CD4-positive, CD25-positive, alpha-beta regulatory T cell (primary cell): Measurements from ENCODE around the gene LOXL3. TPM values are rescaled to one million over a fixed set of nuclear protein-coding genes. Genes with fewer than 3 reads are reported as not detected.

Experiments used
- ATAC-seq, 2 donors: fragments of 150-1000 bp; cut with Tn5 transposase; one replicate each; pipeline ENCODE4 v1.10.0; 2021; ENCODE audit warnings: low read depth in 2 of 2, moderate number of reproducible peaks in 2 of 2, moderate library complexity in 1 of 2
- DNase-seq, 3 donors: peaks; one replicate each; pipeline versions ENCODE4 v3.0.0 to v3.0.0-alpha.2; 2012 to 2022; ENCODE audit warnings: mixed read lengths in 1 of 3
- H3K27ac ChIP-seq: one replicate; pipeline ENCODE4 v1.7.0; 2013; ENCODE audit warnings: mild to moderate bottlenecking, low read length; ENCODE audit not compliant: insufficient read depth, poor library complexity, severe bottlenecking
- H3K27me3 ChIP-seq: one replicate; pipeline ENCODE4 v1.7.0; 2013; ENCODE audit warnings: low read length; ENCODE audit not compliant: control insufficient read depth, insufficient read depth
- H3K36me3 ChIP-seq: one replicate; pipeline ENCODE4 v1.7.0; 2013; ENCODE audit warnings: mild to moderate bottlenecking, low read length, moderate library complexity; ENCODE audit not compliant: control insufficient read depth, insufficient read depth
- H3K4me1 ChIP-seq: 2 replicates; pipeline ENCODE4 v1.7.0; 2013; ENCODE audit warnings: mild to moderate bottlenecking, low read length; ENCODE audit not compliant: insufficient read depth, control insufficient read depth, poor library complexity, severe bottlenecking
- H3K4me3 ChIP-seq: one replicate; pipeline ENCODE4 v1.7.0; 2013; ENCODE audit warnings: low read depth, mild to moderate bottlenecking, low read length, moderate library complexity
- H3K9me3 ChIP-seq, 2 experiments: 1 replicate in 1 of 2; 2 replicates in 1 of 2; pipeline ENCODE4 v1.7.0; 2013; ENCODE audit warnings: low read length in 2 of 2, mild to moderate bottlenecking in 1 of 2, moderate library complexity in 1 of 2; ENCODE audit not compliant: control insufficient read depth in 2 of 2
- H3K27ac Mint-ChIP-seq, 3 donors: one replicate each; pipeline ENCODE4 v1.8.0; 2020 to 2022; ENCODE audit warnings: mild to moderate bottlenecking in 3 of 3, mixed read lengths in 3 of 3, moderate library complexity in 2 of 3
- H3K27me3 Mint-ChIP-seq: one replicate; pipeline ENCODE4 v1.8.0; 2022; ENCODE audit warnings: mild to moderate bottlenecking, mixed read lengths
- H3K36me3 Mint-ChIP-seq: one replicate; pipeline ENCODE4 v1.8.0; 2020; ENCODE audit warnings: mixed read lengths
- H3K4me1 Mint-ChIP-seq, 4 donors: one replicate each; pipeline ENCODE4 v1.8.0; 2020 to 2022; ENCODE audit warnings: mixed read lengths in 4 of 4, mild to moderate bottlenecking in 1 of 4
- H3K4me3 Mint-ChIP-seq, 4 donors: one replicate each; pipeline ENCODE4 v1.8.0; 2020 to 2022; ENCODE audit warnings: mild to moderate bottlenecking in 4 of 4, mixed read lengths in 4 of 4, moderate library complexity in 3 of 4
- H3K9me3 Mint-ChIP-seq, 7 donors: one replicate each; pipeline ENCODE4 v1.8.0; 2020 to 2022; ENCODE audit warnings: mixed read lengths in 7 of 7, mild to moderate bottlenecking in 3 of 7, moderate library complexity in 2 of 7
- polyA plus RNA-seq, 4 donors: library from polyadenylated mRNA; unstranded; fragments of 300-500 nt; fragmentation: Illumina TruSeq; gene quantifications; one replicate each; pipeline ENCODE4 v1.2.3, GENCODE V29; 2021
- total RNA-seq: library from RNA; stranded (reverse); gene quantifications from one replicate; pipeline ENCODE4 v1.2.3, GENCODE V29; 2022

Gene LOXL3
- total and polyA plus RNA-seq, 5 donors from 2014 or later, result 0.09 to 1.1 TPM; not detected in 3

- H3K27me3 Mint-ChIP-seq, result no peaks in the 10 kb centered on the region
- Histone ChIP-seq H3K27ac (no peak overlapping the region), H3K27me3 (peaks cover 2% of the 10 kb centered on the region), H3K4me3 (no peak overlapping the region), H3K36me3 (peaks cover 6% of the 10 kb centered on the region), H3K9me3 (no peaks in the 10 kb centered on the region), H3K4me1 (peaks cover 12% of the 10 kb centered on the region)
- peaks cover 5% of the 10 kb centered on the region for H3K36me3 Mint-ChIP-seq
- peak overlapping the region in 1 of 3 donors; percentile 69 for H3K27ac Mint-ChIP-seq
- DNase-seq (no peak), ATAC-seq (no peak)
- peaks cover 0 to 15% (median 7%) of the 10 kb centered on the region in 4 donors for H3K4me1 Mint-ChIP-seq
- H3K4me3 Mint-ChIP-seq, result no peak overlapping the region
- H3K9me3 Mint-ChIP-seq, result no peaks in the 10 kb centered on the region
Observed at GRCh38 chr2:74560591-74560990, 6.8 kb upstream of the LOXL3 start.

GRCh38 chr2:74559912-74560311, 6.2 kb upstream of the LOXL3 start:
- H3K27me3 Mint-ChIP-seq, result no peaks in the 10 kb centered on the region
- Histone ChIP-seq H3K4me1 (peaks cover 19% of the 10 kb centered on the region), H3K4me3 (no peak overlapping the region), H3K9me3 (no peaks in the 10 kb centered on the region), H3K27ac (no peak overlapping the region), H3K36me3 (peaks cover 6% of the 10 kb centered on the region), H3K27me3 (peaks cover 2% of the 10 kb centered on the region)
- H3K4me1 Mint-ChIP-seq, result peaks cover 0 to 20% (median 8%) of the 10 kb centered on the region in 4 donors
- H3K9me3 Mint-ChIP-seq, result no peaks in the 10 kb centered on the region
- DNase-seq (no peak), ATAC-seq (no peak)
- no peak overlapping the region for H3K4me3 Mint-ChIP-seq
- H3K36me3 Mint-ChIP-seq, result peaks cover 5% of the 10 kb centered on the region
- no peak overlapping the region for H3K27ac Mint-ChIP-seq

GRCh38 chr2:74558284-74559230, 4.8 kb upstream of the LOXL3 start:
- peaks cover 5% of the 10 kb centered on the region for H3K36me3 Mint-ChIP-seq
- Histone ChIP-seq H3K36me3 (peaks cover 6% of the 10 kb centered on the region), H3K4me1 (peaks cover 29% of the 10 kb centered on the region), H3K27me3 (no peaks in the 10 kb centered on the region), H3K27ac (no peak overlapping the region), H3K4me3 (no peak overlapping the region), H3K9me3 (no peaks in the 10 kb centered on the region)
- H3K4me1 Mint-ChIP-seq, result peaks cover 0 to 24% (median 8%) of the 10 kb centered on the region in 4 donors
- ATAC-seq (no peak), DNase-seq (no peak)
- H3K27me3 Mint-ChIP-seq, result no peaks in the 10 kb centered on the region
- H3K9me3 Mint-ChIP-seq, result no peaks in the 10 kb centered on the region
- H3K27ac Mint-ChIP-seq, result no peak overlapping the region
- H3K4me3 Mint-ChIP-seq, result peak overlapping the region in 2 of 4 donors; percentile 32 to 78

GRCh38 chr2:74556831-74557370, 3.2 kb upstream of the LOXL3 start:
- Histone ChIP-seq H3K4me1 (peaks cover 29% of the 10 kb centered on the region), H3K36me3 (peaks cover 6% of the 10 kb centered on the region), H3K4me3 (no peak overlapping the region), H3K9me3 (no peaks in the 10 kb centered on the region), H3K27me3 (peaks cover 1% of the 10 kb centered on the region), H3K27ac (no peak overlapping the region)
- ATAC-seq (no peak), DNase-seq (no peak)
- Mint-ChIP-seq H3K36me3 (peaks cover 3% of the 10 kb centered on the region), H3K4me3 (peak overlapping the region; percentile 52 to 96 (median 79)), H3K4me1 (peaks cover 0 to 30% (median 11%) of the 10 kb centered on the region in 4 donors), H3K9me3 (no peaks in the 10 kb centered on the region), H3K27ac (no peak overlapping the region), H3K27me3 (peaks cover 9% of the 10 kb centered on the region)

- peak overlapping the region in 2 of 3 donors; percentile 51 to 90 for H3K27ac Mint-ChIP-seq
- no peaks in the 10 kb centered on the region for H3K9me3 ChIP-seq
- peak overlapping the region; percentile 95 to 96 (median 96) for H3K4me3 Mint-ChIP-seq
Observed at GRCh38 chr2:74556159-74556558, 2.4 kb upstream of the LOXL3 start.

GRCh38 chr2:74555610-74556103, 1.9 kb upstream of the LOXL3 start:
- peaks cover 0 to 3% (median 0%) of the 10 kb centered on the region in 7 donors for H3K9me3 Mint-ChIP-seq
- H3K4me1 Mint-ChIP-seq, result peaks cover 0 to 30% (median 11%) of the 10 kb centered on the region in 4 donors
- H3K27me3 Mint-ChIP-seq, result peaks cover 21% of the 10 kb centered on the region
- Histone ChIP-seq H3K9me3 (no peaks in the 10 kb centered on the region), H3K27ac (peak overlapping the region; percentile 70), H3K36me3 (peaks cover 6% of the 10 kb centered on the region), H3K4me3 (peak overlapping the region; percentile 37), H3K27me3 (peaks cover 1% of the 10 kb centered on the region), H3K4me1 (peaks cover 29% of the 10 kb centered on the region)
- DNase-seq, result no peak
- H3K27ac Mint-ChIP-seq, result peak overlapping the region; percentile 60 to 90 (median 89)
- no peaks in the 10 kb centered on the region for H3K36me3 Mint-ChIP-seq
- peak overlapping the region; percentile 95 to 96 (median 96) for H3K4me3 Mint-ChIP-seq
- ATAC-seq, result no peak

More at GRCh38 chr2:74556159-74556558, 2.4 kb upstream of the LOXL3 start:
- H3K27me3 ChIP-seq, result peaks cover 1% of the 10 kb centered on the region
- H3K27ac ChIP-seq, result no peak overlapping the region
- peaks cover 6% of the 10 kb centered on the region for H3K36me3 ChIP-seq
- peaks cover 16% of the 10 kb centered on the region for H3K27me3 Mint-ChIP-seq
- no peaks in the 10 kb centered on the region for H3K36me3 Mint-ChIP-seq
- H3K4me1 ChIP-seq, result peaks cover 29% of the 10 kb centered on the region
- H3K4me1 Mint-ChIP-seq, result peaks cover 0 to 30% (median 11%) of the 10 kb centered on the region in 4 donors
- no peak overlapping the region for H3K4me3 ChIP-seq
- peaks cover 0 to 3% (median 0%) of the 10 kb centered on the region in 7 donors for H3K9me3 Mint-ChIP-seq
- DNase-seq, result no peak
- ATAC-seq, result no peak

GRCh38 chr2:74554820-74555531, 1.2 kb upstream of the LOXL3 start:
- H3K4me1 ChIP-seq, result peaks cover 29% of the 10 kb centered on the region
- Mint-ChIP-seq H3K9me3 (peaks cover 0 to 3% (median 0%) of the 10 kb centered on the region in 7 donors), H3K27ac (peak overlapping the region in 2 of 3 donors; percentile 89 to 90), H3K4me1 (peaks cover 0 to 30% (median 9%) of the 10 kb centered on the region in 4 donors), H3K4me3 (peak overlapping the region; percentile 95 to 96 (median 96)), H3K27me3 (peaks cover 28% of the 10 kb centered on the region), H3K36me3 (no peaks in the 10 kb centered on the region)
- peaks cover 6% of the 10 kb centered on the region for H3K36me3 ChIP-seq
- peak overlapping the region; percentile 82 for H3K4me3 ChIP-seq
- no peaks in the 10 kb centered on the region for H3K9me3 ChIP-seq
- H3K27ac ChIP-seq, result peak overlapping the region; percentile 70
- peak in 2 of 3 donors; percentile 43 to 58 for DNase-seq
- peak; percentile 35 to 43 for ATAC-seq
- peaks cover 6% of the 10 kb centered on the region for H3K27me3 ChIP-seq
